Breast epithelium (tissue), 4 donors: ENCODE data around the gene OLFML2A. TPM values are rescaled to one million over a fixed set of nuclear protein-coding genes. Genes with fewer than 3 reads are reported as not detected.

ENCODE experiments used
- DNase-seq, 2 donors: peaks; one replicate each; pipeline ENCODE4 v3.0.0-alpha.2; 2019; ENCODE audit warnings: low spot score in 2 of 2
- H3K27ac ChIP-seq, 2 donors: fragments of 200-600 bp; sonication (generic) in 1 of 2; one replicate each; pipeline ENCODE4 v1.5.1; 2016 to 2019; ENCODE audit warnings: mild to moderate bottlenecking in 1 of 2
- H3K27me3 ChIP-seq, 2 donors: fragments of 200-600 bp; sonication (generic) in 1 of 2; one replicate each; pipeline versions ENCODE4 v1.5.1 to v1.6.0; 2017 to 2019; ENCODE audit warnings: control low read depth in 1 of 2, mild to moderate bottlenecking in 1 of 2
- H3K36me3 ChIP-seq: fragments of 200-600 bp; one replicate; pipeline ENCODE4 v1.5.1; 2019
- H3K4me1 ChIP-seq, 2 donors: fragments of 200-600 bp; sonication (generic); one replicate each; pipeline ENCODE4 v1.5.1; 2016 to 2019; ENCODE audit warnings: control low read depth in 1 of 2
- H3K4me3 ChIP-seq, 3 donors: fragments of 200-600 bp; sonication (generic); 1 replicate in 2 of 3; 2 replicates in 1 of 3; pipeline ENCODE4 v1.5.1; 2016 to 2019; ENCODE audit warnings: mild to moderate bottlenecking in 3 of 3, moderate library complexity in 2 of 3
- H3K9me3 ChIP-seq, 2 donors: fragments of 200-600 bp; sonication (generic) in 1 of 2; one replicate each; pipeline ENCODE4 v1.5.1; 2016 to 2019; ENCODE audit warnings: control low read depth in 1 of 2
- POLR2A ChIP-seq: fragments of 450-650 bp; IDR thresholded peaks from one replicate; pipeline ENCODE4 v1.6.1; 2016; ENCODE audit warnings: antibody characterized with exemption, mild to moderate bottlenecking, moderate library complexity
- POLR2AphosphoS5 ChIP-seq, 3 donors: sonication (generic); formaldehyde crosslinking; IDR thresholded peaks; one replicate each; pipeline ENCODE4 v1.6.1; 2017; ENCODE audit warnings: antibody characterized with exemption in 3 of 3
- intact Hi-C: fragments of 100-400 bp; cut with DNase I; formaldehyde crosslinking; loops from one replicate; pipeline ENCODE4 v1.15.1; 2023; ENCODE audit warnings: low total_unique reads
- total RNA-seq, 3 donors: library from RNA; depleted of rRNA; stranded (reverse); fragments of >200 nt; gene quantifications; one replicate each; pipeline ENCODE4 v1.1.0, GENCODE V29; 2016
- TF ChIP-seq, protein P1 (sequence below), 3 donors: fragments of 450-650 bp; IDR thresholded peaks; one replicate each; pipeline ENCODE4 v1.5.1; 2016 to 2017; ENCODE audit warnings: antibody characterized with exemption in 3 of 3, mild to moderate bottlenecking in 3 of 3, moderate library complexity in 3 of 3

Gene OLFML2A
- total RNA-seq, 3 donors from 2014 or later, result 11.4 to 25.2 (median 11.4) TPM

DNA sequence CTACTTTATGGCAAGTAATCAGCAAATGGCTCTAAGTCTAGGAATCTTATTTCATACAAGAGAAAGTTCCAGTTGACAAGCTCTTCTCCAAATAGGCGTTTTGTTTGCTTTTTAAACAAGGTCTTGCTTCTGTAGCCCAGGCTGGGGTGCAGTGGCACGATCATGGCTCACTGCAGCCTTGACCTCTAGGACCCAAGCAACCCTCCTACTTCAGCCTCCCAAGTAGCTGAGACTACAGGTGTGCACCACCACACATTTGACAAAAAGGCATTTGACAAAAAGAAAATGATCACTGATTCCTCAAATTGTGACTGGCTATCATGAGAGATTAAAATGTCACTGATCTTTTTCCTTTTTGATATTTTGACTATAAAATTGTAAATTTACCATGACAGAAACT lies 37.6 kb upstream of the OLFML2A start:
- intact Hi-C loops, result no loop called here
- no peaks in the 10 kb centered on the region for H3K27me3 ChIP-seq
- TF ChIP-seq, protein P1, sequence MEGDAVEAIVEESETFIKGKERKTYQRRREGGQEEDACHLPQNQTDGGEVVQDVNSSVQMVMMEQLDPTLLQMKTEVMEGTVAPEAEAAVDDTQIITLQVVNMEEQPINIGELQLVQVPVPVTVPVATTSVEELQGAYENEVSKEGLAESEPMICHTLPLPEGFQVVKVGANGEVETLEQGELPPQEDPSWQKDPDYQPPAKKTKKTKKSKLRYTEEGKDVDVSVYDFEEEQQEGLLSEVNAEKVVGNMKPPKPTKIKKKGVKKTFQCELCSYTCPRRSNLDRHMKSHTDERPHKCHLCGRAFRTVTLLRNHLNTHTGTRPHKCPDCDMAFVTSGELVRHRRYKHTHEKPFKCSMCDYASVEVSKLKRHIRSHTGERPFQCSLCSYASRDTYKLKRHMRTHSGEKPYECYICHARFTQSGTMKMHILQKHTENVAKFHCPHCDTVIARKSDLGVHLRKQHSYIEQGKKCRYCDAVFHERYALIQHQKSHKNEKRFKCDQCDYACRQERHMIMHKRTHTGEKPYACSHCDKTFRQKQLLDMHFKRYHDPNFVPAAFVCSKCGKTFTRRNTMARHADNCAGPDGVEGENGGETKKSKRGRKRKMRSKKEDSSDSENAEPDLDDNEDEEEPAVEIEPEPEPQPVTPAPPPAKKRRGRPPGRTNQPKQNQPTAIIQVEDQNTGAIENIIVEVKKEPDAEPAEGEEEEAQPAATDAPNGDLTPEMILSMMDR (IDR thresholded peaks at IDR 0.05), result no peak
- no peak for TF ChIP-seq POLR2A
- TF ChIP-seq POLR2AphosphoS5 (IDR thresholded peaks at IDR 0.05), result no peak
- no peak overlapping the region for H3K4me3 ChIP-seq
- H3K9me3 ChIP-seq, result no peaks in the 10 kb centered on the region
- H3K36me3 ChIP-seq, result no peaks in the 10 kb centered on the region
- DNase-seq, result no peak
- H3K27ac ChIP-seq, result no peak overlapping the region
- peaks cover 0 to 3% of the 10 kb centered on the region in 2 donors for H3K4me1 ChIP-seq

DNA sequence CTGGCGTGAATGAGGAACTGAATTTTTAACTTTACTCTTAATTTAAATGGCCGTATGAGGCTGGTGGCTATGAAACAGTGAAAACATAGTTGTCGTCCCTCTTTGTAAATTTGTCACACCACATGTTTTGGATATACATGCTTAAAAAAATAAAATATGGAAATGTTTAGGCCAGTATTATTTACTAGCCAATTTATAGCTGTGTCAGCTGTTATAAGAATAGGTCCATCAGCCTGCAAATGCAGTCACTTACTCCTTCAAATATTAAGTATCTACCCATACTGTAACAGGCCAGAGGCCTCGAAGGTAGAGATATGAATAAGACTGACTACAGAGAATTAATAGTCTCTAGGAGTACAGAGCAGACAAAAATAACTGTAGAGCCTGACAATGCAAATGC lies 35.8 kb upstream of the OLFML2A start:
- Histone ChIP-seq H3K27me3 (no peaks in the 10 kb centered on the region), H3K4me1 (no peaks in the 10 kb centered on the region), H3K27ac (no peak overlapping the region), H3K36me3 (no peaks in the 10 kb centered on the region), H3K4me3 (no peak overlapping the region), H3K9me3 (no peaks in the 10 kb centered on the region)
- intact Hi-C loops, result no loop called here
- TF ChIP-seq POLR2AphosphoS5 (IDR thresholded peaks at IDR 0.05) (no peak), POLR2A (no peak)
- TF ChIP-seq, protein P1 (IDR thresholded peaks at IDR 0.05), result no peak
- no peak for DNase-seq

DNA sequence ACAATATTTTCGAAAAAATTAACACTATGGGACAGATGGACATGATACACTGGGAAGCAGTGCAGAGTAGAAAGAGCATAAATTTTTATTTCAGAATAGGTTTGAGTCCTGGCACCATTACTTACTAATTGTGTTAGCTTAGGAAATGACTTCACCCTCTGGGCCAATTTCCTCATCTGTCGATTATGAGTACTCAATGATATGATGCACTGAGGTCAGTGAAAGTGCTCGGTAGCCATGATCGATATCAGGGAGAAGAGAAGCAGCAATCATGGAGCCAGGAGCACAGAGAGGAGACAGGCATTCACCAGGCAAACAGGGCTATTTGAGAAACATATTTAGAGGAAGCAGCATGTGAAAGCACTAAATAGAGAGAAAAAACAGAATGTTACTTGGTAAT lies 35.3 kb upstream of the OLFML2A start:
- H3K27ac ChIP-seq, result no peak overlapping the region
- no peaks in the 10 kb centered on the region for H3K27me3 ChIP-seq
- H3K9me3 ChIP-seq, result no peaks in the 10 kb centered on the region
- intact Hi-C loops, result no loop called here
- H3K36me3 ChIP-seq, result no peaks in the 10 kb centered on the region
- H3K4me3 ChIP-seq, result no peak overlapping the region
- TF ChIP-seq POLR2AphosphoS5 (IDR thresholded peaks at IDR 0.05), result no peak
- TF ChIP-seq, protein P1 (IDR thresholded peaks at IDR 0.05), result no peak
- TF ChIP-seq POLR2A, result no peak
- H3K4me1 ChIP-seq, result no peaks in the 10 kb centered on the region
- DNase-seq, result no peak

- Histone ChIP-seq H3K4me1 (no peaks in the 10 kb centered on the region), H3K36me3 (no peaks in the 10 kb centered on the region), H3K27me3 (no peaks in the 10 kb centered on the region), H3K9me3 (no peaks in the 10 kb centered on the region), H3K27ac (no peak overlapping the region), H3K4me3 (no peak overlapping the region)
- no peak for TF ChIP-seq POLR2A
- TF ChIP-seq POLR2AphosphoS5 (IDR thresholded peaks at IDR 0.05), result no peak
- no peak for DNase-seq
- intact Hi-C loops, result no loop called here
Observed at GRCh38 chr9:124742940-124743339, 34.0 kb upstream of the OLFML2A start.

DNA sequence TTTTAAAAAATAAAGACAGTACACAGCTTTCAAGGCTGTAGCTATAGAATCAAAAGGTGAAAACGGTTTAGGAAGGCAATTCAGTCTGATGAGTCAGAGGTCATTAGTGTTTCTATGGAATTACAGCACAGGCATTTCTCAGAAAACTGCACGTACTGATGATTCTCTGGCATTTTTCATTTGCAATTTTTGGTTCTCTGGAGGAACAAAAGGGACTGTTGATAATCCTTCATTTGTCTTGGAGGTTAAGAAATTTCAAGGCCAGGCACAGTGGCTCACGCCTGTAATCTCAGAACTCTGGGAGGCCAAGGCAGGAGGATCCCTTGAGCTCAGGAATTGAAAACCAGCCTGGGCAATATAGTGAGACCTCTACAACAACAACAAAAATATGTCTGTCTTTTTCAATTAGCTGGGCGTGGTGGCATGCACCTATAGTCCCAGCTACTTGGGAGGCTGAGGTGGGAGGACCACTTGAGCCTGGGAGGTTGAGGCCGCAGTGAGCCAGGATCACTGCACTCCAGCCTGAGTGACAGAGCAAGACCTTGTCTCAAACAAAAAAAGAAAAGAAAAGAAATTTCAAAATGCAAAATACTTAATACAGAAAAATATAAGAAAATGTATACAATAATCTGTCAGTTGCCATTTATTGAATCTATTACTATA lies 33.1 kb upstream of the OLFML2A start:
- H3K27ac ChIP-seq, result no peak overlapping the region
- TF ChIP-seq, protein P1 (IDR thresholded peaks at IDR 0.05), result no peak
- TF ChIP-seq POLR2AphosphoS5 (IDR thresholded peaks at IDR 0.05), result no peak
- TF ChIP-seq POLR2A, result no peak
- intact Hi-C loops, result no loop called here

More for the DNA sequence above, 33.1 kb upstream of the OLFML2A start:
- H3K9me3 ChIP-seq, result no peaks in the 10 kb centered on the region
- no peaks in the 10 kb centered on the region for H3K27me3 ChIP-seq
- H3K36me3 ChIP-seq, result no peaks in the 10 kb centered on the region
- no peaks in the 10 kb centered on the region for H3K4me1 ChIP-seq
- H3K4me3 ChIP-seq, result no peak overlapping the region
- DNase-seq, result no peak
